Activated naive CD4-positive, alpha-beta T cell treated with anti-CD3 and anti-CD28 coated beads, Interleukin-2, amount 10 ng/mL, durations not matched to agents 7 days and 5 days (primary cell): ENCODE measurements around the gene CKB.
"Not testable (repeated sequence)": the region's sequence is repeated elsewhere in the genome, so short reads cannot be mapped to it uniquely, and the experiment has no call there.

Experiments used
- CTCF ChIA-PET: fragments of 350-600 bp; sonication (Branson Sonifier 250); formaldehyde crosslinking; loops from one replicate; lab custom pipeline; 2021; ENCODE audit warnings: antibody characterized with exemption; lab: Charles Lee
- DNase-seq: peaks from one replicate; pipeline ENCODE4 v3.0.0-alpha.2; 2020
- H3K27ac Mint-ChIP-seq: one replicate; pipeline ENCODE4 v1.8.0; 2021; ENCODE audit warnings: mild to moderate bottlenecking, moderate library complexity, mixed read lengths
- H3K27me3 Mint-ChIP-seq: one replicate; pipeline ENCODE4 v1.8.0; 2021; ENCODE audit warnings: mild to moderate bottlenecking, mixed read lengths
- H3K36me3 Mint-ChIP-seq: one replicate; pipeline ENCODE4 v1.8.0; 2021; ENCODE audit warnings: mixed read lengths
- H3K4me1 Mint-ChIP-seq: one replicate; pipeline ENCODE4 v1.8.0; 2021; ENCODE audit warnings: mixed read lengths
- H3K4me3 Mint-ChIP-seq: one replicate; pipeline ENCODE4 v1.8.0; 2021; ENCODE audit warnings: mild to moderate bottlenecking, moderate library complexity, mixed read lengths
- H3K9me3 Mint-ChIP-seq: one replicate; pipeline ENCODE4 v1.8.0; 2021; ENCODE audit warnings: mixed read lengths

CKB gene

DNA sequence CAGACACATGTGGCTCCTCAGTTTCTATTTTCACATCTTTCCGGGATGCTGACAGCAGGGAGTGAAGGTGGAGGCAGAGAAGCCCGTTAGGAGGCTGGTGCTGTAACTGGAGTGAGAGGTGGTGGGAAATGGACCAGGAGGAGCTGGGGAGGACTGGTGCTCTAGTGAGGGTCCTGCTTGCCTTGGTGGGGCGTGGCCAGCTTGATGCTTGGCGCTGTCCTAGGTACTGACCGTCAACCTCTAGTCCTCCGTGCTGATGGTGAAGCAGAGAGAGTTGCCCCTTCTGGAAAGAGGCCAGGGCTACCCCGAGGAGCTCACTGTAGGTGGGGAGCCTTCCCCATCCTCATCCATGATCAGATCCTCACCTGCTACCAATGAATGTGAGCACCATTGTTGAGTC is 7.8 kb upstream of the CKB start:
- Mint-ChIP-seq H3K27me3 (peaks cover 27% of the 10 kb centered on the region), H3K4me3 (peak overlapping the region; percentile 88), H3K9me3 (no peaks in the 10 kb centered on the region), H3K27ac (peak overlapping the region; percentile 95), H3K4me1 (peaks cover 35% of the 10 kb centered on the region), H3K36me3 (peaks cover 4% of the 10 kb centered on the region)
- DNase-seq = peak; percentile 59
- CTCF ChIA-PET = interaction anchor here (0.6 to 4.2 kb wide), 3 partner anchors 11 to 22 kb away, joined by 3 to 20 read pairs (median 5); no protein-coding TSS in a partner anchor

DNA sequence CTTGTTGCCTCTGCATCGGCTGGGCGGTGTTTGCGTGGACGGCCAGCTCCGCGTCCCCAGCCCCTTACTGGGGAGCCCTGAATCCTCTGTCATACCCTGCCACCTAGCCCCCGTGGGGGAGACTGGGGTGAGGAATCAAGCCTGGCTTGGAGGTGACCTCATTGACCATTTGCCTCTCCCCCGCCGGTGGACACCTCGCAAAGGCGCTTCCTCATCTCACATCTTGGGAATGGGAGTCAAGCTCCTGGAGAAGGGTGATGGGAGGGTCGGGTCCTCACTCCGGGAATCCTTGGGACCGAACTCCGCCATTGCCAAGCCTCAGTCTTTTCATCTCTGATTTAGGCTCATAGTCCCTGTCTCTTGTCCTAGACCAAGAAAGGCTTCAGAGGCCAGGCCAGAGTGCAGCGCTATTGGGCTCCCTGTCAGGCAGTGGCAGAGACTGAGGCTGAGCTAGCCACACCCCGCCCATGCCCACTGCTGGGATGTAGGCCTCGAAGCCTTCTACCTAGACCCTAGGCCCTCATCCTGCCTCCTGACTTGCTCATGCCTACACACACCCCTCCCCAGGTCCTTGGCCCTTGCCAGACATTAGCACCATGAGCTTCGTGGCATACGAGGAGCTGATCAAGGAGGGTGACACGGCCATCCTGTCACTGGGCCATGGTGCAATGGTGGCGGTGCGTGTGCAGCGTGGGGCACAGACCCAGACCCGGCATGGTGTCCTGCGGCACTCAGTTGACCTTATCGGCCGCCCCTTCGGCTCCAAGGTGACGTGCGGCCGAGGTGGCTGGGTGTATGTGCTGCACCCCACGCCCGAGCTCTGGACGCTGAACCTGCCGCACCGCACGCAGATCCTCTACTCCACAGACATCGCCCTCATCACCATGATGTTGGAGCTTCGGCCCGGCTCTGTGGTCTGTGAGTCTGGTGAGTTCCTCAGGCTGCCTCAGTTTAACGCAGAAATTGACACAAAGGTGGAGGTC is 7.0 kb upstream of the CKB start:
- Mint-ChIP-seq H3K27ac (peak overlapping the region; percentile 95), H3K4me3 (peak overlapping the region; percentile 88), H3K4me1 (peaks cover 35% of the 10 kb centered on the region), H3K36me3 (peaks cover 4% of the 10 kb centered on the region), H3K9me3 (no peaks in the 10 kb centered on the region), H3K27me3 (peaks cover 33% of the 10 kb centered on the region)
- no peak for DNase-seq
- CTCF ChIA-PET = interaction anchor here (1.0 to 4.2 kb wide), 3 partner anchors 11 to 23 kb away, joined by 3 to 20 read pairs (median 5); no protein-coding TSS in a partner anchor

DNA sequence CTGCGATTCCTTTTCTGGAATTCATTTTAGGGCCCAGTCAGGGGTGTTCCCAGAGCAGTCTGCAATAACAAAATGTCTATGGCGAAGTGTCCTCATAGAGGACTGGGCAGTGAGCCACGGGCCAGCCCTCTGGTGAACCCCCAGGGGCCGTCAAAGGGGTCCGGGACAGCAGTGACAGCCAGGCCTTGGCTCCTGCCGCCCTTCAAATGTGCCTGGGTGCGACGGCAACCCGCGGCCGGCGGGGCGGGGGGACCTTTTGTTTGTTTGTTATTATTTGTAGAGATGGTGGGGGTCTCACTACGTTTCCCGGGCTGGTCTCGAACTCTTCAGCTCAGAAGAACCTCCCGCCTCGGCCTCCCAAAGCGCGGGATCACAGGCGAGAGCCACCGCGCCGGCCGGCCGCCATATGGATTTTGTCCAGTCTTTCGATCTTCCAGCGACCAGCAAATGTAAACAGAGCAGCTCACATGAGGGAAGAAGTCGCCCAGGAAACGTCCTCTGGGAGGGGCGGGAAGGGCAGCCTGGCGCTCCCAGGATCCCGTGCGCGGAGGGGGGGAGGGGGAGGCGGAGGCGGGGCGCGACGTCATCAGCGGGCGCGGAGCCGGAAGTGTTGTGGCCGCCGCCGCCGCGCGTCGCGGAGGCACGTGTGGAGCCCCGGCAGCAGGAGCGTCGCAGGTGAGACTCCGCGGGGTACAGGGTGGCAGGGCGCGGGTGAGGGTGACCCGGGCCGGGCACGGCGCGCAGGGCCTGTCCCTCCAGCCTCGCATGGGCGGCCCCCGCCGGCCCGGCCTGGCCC is 6.2 kb upstream of the CKB start, which contains the start of gene TRMT61A:
TSS of gene TRMT61A (plus strand) at position 610 of the 796 bp plus-strand sequence. CDS start 783 bp downstream, outside the sequence.
- peak within 1 kb of the TSS; percentile 95 for H3K27ac Mint-ChIP-seq
- H3K27me3 Mint-ChIP-seq = peaks cover 42% of the 10 kb centered on the region
- H3K9me3 Mint-ChIP-seq = no peaks in the 10 kb centered on the region
- CTCF ChIA-PET = interaction anchor here (0.6 to 4.2 kb wide), 4 partner anchors 10 to 48 kb away, joined by 3 to 20 read pairs (median 4); no protein-coding TSS in a partner anchor
- DNase-seq = peak; percentile 81
- peaks cover 37% of the 10 kb centered on the region for H3K4me1 Mint-ChIP-seq
- H3K4me3 Mint-ChIP-seq = peak within 1 kb of the TSS; percentile 88
- H3K36me3 Mint-ChIP-seq = peaks cover 4% of the 10 kb centered on the region

DNA sequence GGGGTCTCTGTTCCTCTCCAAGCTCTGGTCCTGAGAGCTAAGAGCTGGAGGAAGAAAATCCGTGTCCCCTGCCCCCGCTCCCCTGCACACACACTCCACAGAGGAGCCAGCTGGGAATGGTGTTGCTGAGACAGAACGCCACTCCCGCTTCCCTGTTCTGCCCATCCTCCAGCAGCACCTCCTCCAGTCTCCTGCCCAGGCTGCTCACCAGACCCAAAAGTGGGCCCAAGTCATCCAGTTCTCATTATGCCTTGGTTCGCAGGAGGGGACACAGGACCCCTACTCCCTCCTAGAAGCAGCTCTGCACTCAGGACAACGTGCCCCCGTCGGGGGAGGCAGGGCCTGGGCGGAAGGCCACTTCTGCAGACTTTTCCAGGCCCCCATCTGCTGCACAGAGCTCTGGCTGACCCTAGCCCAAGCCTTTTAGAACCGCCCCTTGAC is 5.5 kb upstream of the CKB start:
- CTCF ChIA-PET = interaction anchor here (0.6 to 4.2 kb wide), 2 partner anchors 9 to 48 kb away, joined by 3 to 20 read pairs; no protein-coding TSS in a partner anchor
- peak overlapping the region; percentile 95 for H3K27ac Mint-ChIP-seq
- peaks cover 4% of the 10 kb centered on the region for H3K36me3 Mint-ChIP-seq
- peaks cover 39% of the 10 kb centered on the region for H3K4me1 Mint-ChIP-seq
- peaks cover 48% of the 10 kb centered on the region for H3K27me3 Mint-ChIP-seq
- peak overlapping the region; percentile 88 for H3K4me3 Mint-ChIP-seq
- no peaks in the 10 kb centered on the region for H3K9me3 Mint-ChIP-seq
- no peak for DNase-seq

DNA sequence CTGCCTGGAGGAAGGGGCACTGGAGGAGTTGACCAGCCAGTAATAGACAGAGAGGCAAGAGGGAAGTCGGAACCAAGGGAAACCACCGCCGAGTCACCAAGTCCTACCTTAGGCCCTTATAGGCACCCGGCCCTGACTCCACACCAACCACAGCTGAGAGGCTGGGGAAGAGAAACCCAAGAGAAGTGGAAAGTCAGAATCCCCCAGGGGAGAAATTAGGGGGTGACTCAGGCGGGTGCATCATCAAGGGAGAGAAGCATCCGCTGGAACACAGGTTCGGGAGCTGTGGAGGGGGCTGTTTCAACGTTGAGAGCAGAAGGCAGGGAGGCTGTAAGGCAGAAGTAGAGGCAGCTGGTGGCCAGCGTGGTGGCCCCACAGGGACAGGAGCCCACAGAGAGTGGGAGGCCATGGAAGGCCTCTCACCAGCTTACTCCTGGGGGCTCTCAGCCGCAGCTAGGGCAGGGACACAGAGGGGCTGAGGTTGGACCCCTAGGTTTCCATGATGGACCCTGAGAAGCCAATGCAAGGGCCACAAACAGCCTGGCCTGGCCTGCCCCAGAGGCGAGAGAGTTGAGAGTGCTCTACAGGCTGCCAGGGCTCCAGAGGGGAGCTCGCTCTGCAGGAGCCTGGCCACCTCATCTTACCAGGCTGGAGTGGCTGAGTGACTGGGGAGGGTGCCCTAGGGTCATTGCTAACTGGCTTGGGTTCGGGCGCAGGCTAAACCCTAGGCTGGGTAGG is 4.9 kb upstream of the CKB start:
- Mint-ChIP-seq H3K27ac (peak overlapping the region; percentile 11), H3K4me1 (peaks cover 39% of the 10 kb centered on the region), H3K27me3 (peaks cover 54% of the 10 kb centered on the region), H3K36me3 (peaks cover 4% of the 10 kb centered on the region), H3K9me3 (no peaks in the 10 kb centered on the region), H3K4me3 (peak overlapping the region; percentile 88)
- CTCF ChIA-PET = interaction anchor here (4.2 kb wide), 1 partner anchor 9 kb away, joined by 20 read pairs; no protein-coding TSS in a partner anchor
- no peak for DNase-seq

DNA sequence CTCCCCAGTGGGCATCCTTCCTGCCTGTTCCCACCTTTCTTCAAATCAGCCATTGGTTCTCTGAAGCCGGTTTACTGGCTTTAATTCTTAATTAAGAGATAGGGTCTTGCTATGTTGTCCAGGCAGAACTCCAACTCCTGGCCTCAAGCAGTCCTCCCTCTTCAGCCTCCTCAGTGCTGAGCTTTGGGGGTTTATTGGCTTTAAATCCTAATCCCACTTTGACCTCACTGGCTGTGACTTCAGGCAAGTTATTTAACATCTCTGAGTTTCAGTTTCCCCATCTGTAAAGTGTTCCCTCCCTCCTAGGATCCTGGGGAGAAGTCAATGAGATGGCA is 4.3 kb upstream of the CKB start:
- H3K27me3 Mint-ChIP-seq = peaks cover 60% of the 10 kb centered on the region
- CTCF ChIA-PET = interaction anchor here (4.2 kb wide), 1 partner anchor 8 kb away, joined by 20 read pairs; no protein-coding TSS in a partner anchor
- peaks cover 4% of the 10 kb centered on the region for H3K36me3 Mint-ChIP-seq
- H3K4me1 Mint-ChIP-seq = peaks cover 41% of the 10 kb centered on the region
- no peaks in the 10 kb centered on the region for H3K9me3 Mint-ChIP-seq
- peak overlapping the region; percentile 11 for H3K27ac Mint-ChIP-seq
- no peak overlapping the region for H3K4me3 Mint-ChIP-seq
- no peak for DNase-seq

DNA sequence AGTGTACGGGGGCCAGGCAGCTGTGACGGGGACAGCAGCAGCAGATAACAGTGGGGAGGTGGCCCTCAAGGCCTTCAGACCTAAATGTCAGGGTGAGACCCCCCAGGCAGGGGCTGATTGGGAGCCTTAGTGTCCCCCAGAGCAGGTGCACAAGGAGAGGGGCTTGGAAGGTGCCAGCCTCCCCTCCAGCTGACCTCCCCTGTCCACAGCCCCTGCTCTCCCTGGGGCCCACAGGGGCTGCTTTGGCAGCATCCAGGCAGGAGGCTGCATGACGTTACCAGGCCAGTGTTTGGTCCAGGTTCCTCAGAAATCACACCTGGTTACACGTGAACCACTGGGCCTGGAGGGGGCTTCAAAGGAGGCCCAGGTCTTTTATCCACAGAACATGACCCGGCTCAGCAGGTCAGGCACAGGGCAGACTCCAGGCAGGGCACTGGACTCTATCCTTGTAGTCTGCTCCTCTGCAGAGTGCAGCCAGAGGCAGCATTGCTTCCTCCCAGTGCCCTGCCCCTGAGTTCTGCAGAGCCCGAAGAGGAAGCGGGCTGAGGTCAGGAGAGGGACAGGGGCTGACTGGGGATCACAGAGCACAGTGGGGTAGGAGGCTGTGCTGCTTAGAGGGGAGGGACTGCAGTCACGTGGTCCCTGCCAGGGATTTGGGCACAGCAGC is 3.8 kb upstream of the CKB start:
- no peaks in the 10 kb centered on the region for H3K9me3 Mint-ChIP-seq
- peaks cover 4% of the 10 kb centered on the region for H3K36me3 Mint-ChIP-seq
- H3K27ac Mint-ChIP-seq = no peak overlapping the region
- H3K4me3 Mint-ChIP-seq = no peak overlapping the region
- peaks cover 39% of the 10 kb centered on the region for H3K4me1 Mint-ChIP-seq
- H3K27me3 Mint-ChIP-seq = peaks cover 63% of the 10 kb centered on the region
- no peak for DNase-seq
- CTCF ChIA-PET = interaction anchor here (4.2 kb wide), 1 partner anchor 7 kb away, joined by 20 read pairs; no protein-coding TSS in a partner anchor

DNA sequence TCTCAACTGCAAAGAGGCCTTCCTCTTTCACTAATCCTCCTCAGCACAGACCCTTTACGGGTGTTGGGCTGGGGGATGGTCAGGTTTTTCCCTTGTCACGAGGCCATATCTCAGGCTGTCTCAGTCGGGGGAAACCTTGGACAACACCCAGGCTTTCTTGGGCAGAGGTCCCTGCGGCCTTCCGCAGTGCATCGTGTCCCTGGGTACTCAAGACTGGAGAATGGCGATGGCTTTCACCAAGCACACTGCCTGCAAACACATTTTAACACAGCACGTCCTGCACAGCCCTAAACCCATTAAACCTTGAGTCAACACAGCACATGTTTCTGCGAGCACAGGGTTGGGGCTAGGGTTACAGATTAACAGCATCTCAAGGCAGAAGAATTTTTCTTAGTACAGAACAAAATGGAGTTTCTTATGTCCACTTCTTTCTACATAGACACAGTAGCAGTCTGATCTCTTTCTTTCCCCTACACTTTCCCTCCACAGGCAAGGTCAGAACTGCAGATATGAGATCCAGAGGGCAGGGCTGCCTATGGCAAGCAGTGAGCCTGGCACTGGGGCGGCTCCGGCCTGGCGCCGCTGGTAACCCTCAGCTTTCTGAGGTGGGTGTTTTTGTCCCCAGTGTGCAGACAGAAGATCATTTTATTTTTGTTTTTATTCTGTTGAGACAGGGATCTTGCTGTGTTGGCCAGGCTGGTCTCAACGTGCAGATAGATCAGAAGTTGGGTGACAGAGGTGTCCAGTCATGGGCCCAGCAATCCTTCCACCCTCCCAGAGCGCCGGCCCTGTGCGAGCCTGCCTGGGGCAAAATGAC is 3.0 kb upstream of the CKB start:
- Mint-ChIP-seq H3K27me3 (peaks cover 70% of the 10 kb centered on the region), H3K4me1 (peaks cover 34% of the 10 kb centered on the region)
- H3K27ac Mint-ChIP-seq, H3K9me3 Mint-ChIP-seq, DNase-seq, CTCF ChIA-PET, H3K36me3 Mint-ChIP-seq, H3K4me3 Mint-ChIP-seq: not testable (repeated sequence)

DNA sequence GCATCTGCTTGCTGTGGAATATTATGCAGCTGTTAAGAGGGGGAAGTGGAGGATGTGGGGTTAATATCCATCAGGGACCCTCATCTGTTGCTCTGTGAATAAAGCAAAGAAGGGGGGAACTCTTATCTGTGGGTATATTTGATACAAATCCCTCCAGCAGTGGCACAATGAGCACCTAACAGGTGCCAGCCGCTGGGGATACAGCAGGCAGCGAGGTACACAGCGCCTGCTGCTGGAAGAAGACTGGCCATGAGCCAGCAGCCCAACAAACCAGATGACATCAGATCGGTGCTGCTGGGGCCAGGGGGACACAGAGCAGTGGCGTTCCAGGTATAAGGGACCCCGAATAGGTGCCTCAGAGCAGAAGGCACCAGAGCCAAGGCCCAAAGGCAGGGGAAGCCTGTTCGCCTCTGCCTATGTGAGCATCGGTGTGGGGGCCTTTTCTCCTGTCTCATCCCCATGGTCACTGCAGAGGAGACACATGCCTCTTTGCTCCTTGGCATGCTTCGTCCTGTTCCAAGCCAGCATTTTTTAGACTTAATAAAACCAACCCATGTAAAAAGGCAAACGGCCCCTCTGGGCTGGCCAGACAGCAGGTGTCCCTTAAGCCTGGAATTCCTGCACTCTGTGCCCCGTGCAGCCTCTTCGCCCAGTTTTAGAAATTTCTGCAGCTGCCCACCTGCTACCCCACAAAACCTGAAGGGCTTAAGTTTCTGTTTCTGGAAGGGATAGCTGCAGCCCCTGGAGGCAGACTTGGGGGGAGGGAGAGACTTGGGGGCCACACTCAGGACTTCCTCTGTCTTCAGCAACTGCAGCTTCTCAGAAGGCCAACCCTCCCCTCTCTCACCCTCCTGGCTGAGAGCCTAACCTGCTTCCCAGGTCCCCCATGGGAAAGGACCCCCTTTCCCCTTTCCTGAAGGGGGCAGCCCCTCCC is 1.6 kb upstream of the CKB start:
- H3K27ac Mint-ChIP-seq = no peak overlapping the region
- CTCF ChIA-PET = no interaction called here
- peak overlapping the region; percentile 33 for H3K4me3 Mint-ChIP-seq

DNA sequence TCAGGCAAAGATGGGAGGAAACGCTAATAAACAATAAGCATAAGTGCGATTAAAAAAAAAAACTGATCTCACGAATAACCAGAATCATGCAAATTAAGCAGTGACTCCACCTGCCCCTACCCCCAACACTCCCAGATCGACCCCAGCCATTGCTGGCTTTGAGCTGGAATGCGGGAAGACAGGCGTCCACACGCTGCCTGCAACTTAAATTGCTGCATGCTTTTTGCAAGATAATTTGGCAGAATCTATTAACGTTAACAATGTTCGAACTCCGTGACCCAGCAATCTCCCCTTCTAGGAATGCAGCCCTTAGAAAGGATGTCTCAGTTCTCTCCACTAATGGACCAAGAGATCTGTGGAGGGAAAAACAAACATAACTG is 935 bp upstream of the CKB start:
- Mint-ChIP-seq H3K27me3 (peaks cover 87% of the 10 kb centered on the region), H3K4me3 (peak overlapping the region; percentile 33), H3K27ac (no peak overlapping the region), H3K4me1 (peaks cover 34% of the 10 kb centered on the region), H3K36me3 (no peaks in the 10 kb centered on the region), H3K9me3 (no peaks in the 10 kb centered on the region)
- CTCF ChIA-PET = no interaction called here
- no peak for DNase-seq

More for the DNA sequence above, 1.6 kb upstream of the CKB start:
- Mint-ChIP-seq H3K4me1 (peaks cover 27% of the 10 kb centered on the region), H3K36me3 (no peaks in the 10 kb centered on the region), H3K27me3 (peaks cover 80% of the 10 kb centered on the region), H3K9me3 (no peaks in the 10 kb centered on the region)
- no peak for DNase-seq

DNA sequence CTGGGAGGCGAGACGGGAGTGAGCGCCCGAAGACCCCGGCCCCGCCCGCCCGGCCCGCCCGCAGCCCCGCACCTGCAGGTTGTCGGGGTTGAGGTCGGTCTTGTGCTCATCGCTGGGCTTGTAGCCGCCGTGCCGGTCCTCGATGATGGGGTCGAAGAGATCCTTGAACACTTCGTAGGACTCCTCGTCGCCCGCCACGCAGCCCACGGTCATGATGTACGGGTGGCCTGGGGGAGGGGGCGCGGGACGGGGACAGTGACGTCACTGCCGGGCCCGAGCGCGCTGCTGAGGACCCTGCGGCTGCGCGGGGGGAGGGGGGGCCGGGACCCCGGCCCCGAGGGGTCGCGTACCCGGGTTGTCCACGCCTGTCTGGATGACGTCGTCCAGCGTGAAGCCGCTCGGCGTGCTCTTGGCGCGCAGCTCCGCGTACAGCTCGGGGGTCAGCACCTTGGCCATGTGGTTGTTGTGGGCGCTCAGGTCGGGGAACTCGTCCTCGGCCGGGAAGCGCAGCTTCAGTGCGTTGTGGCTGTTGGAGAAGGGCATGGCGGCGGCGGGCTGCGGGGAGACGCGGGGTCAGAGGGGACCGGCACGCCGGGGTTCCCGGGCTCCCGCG is 573 bp downstream of the CKB start:
- DNase-seq = peak; percentile 45
- peaks cover 23% of the 10 kb centered on the region for H3K4me1 Mint-ChIP-seq
- H3K9me3 Mint-ChIP-seq = no peaks in the 10 kb centered on the region
- no peaks in the 10 kb centered on the region for H3K36me3 Mint-ChIP-seq
- CTCF ChIA-PET = no interaction called here
- no peak overlapping the region for H3K27ac Mint-ChIP-seq
- H3K27me3 Mint-ChIP-seq = peaks cover 78% of the 10 kb centered on the region
- peak overlapping the region; percentile 55 for H3K4me3 Mint-ChIP-seq
